HG03521 (cell line): Measurements from ENCODE around the gene EFL1.
"Not testable (repeated sequence)": the region's sequence is repeated elsewhere in the genome, so short reads cannot be mapped to it uniquely, and the experiment has no call there.

Experiments
- ATAC-seq: cut with Tn5 transposase; IDR thresholded peaks from one replicate; pipeline ENCODE4 v1.9.1; 2021; ENCODE audit warnings: mild to moderate bottlenecking, moderate library complexity; ENCODE audit not compliant: unreplicated experiment

Gene EFL1

DNA sequence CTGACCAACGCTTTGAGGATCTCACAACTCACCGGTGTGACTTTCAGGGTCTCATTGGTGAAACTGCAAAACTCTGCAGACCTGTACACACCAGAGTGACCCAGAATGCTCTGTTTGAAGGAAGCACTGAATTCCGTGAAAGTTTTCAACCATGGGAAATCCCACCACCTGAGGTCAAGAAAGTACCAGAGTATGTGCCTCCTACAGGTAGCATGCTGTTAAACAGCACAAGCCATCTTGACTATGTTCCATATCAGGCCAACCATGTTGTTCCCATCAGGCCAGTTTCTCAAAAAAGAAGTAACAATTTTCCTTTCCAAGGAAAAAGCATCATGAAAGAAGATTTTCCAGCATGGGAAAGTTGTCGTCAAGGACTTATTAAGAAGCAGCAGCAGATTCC is 19.9 kb upstream of the EFL1 start:
- not testable (repeated sequence) for ATAC-seq

- not testable (repeated sequence) for ATAC-seq
Measured at GRCh38 chr15:82281276-82281675, 18.7 kb upstream of the EFL1 start.

GRCh38 chr15:82275410-82275809 is 12.9 kb upstream of the EFL1 start:
- ATAC-seq, result no peak

GRCh38 chr15:82272154-82272553 is 9.6 kb upstream of the EFL1 start:
- ATAC-seq, result no peak

DNA sequence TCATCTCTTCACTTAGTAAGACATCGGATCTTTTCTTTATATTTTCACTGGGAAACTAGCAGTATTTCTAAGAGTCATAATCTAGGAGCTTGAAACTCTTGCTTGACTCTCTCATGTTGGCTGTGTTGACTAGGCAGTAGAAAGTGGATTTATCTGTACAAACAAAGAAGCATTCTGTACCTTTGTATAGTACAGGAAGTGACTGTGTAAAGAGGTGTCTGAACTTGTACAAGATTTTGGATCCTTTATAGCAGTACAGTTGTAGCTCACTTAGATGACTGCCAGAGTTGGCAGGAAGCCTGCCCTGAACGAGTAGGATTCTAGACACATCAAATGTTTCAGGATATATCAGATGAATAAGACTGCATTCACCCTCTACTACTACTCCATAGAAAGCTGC is 5.9 kb upstream of the EFL1 start:
- not testable (repeated sequence) for ATAC-seq

DNA sequence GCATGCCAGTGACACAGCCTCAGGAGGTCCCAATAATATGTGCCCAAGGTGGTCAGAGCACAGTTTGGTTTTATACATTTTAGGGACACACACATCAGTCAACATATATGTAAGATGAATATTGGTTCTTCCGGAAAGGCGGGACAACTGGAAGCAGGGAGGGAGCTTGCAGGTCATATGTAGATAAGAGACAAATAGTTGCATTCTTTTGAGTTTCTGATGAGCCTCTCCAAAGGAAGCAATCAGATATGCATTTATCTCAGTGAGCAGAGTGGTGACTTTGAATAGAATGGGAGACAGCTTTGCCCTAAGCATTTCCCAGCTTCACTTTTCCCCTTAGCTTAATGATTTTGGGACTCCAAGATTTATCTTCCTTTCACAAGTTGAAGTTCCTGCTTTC is 4.6 kb upstream of the EFL1 start:
- not testable (repeated sequence) for ATAC-seq

- no peak for ATAC-seq
Measured at GRCh38 chr15:82263350-82263749, 816 bp upstream of the EFL1 start.

DNA sequence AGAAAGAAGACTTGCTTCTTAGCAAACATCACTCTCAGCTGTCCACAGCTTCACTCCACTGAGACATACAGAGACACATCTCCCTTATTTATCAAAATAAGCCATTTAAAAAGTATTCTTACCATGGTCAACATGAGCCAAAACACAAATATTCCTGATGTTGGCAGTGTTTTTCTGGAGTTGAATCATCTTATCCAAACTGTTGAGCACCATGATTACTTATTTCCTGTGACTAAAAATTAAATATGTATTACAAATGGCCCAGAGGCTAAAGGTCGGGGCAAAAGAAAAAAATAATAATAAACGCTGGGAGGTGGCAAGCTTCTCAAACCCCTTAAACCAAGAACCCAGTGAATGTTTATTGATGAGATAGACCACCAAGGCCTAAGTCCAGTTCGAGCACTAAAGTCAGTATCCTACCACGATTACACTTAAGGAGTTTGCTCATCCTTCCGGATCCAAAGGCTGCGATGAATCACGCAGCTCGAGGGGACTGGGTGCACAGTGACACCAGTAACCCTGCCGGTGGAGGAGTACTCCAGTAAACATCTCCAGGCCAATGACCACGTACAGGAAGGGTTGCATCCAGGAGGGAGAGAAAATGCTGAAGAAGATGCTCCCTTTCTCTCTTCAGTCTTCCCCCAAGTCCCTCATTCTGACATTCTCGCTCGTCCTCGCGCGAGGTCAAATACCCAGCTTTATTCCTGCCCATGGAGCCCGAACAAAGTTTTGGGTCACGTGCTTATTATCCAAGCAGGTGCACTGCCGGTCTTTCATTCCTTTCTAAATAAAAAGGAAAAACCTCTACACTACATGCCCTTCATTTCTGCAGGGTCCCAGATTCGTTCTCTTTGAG is 740 bp downstream of the EFL1 start:
- peak; percentile 12 for ATAC-seq

DNA sequence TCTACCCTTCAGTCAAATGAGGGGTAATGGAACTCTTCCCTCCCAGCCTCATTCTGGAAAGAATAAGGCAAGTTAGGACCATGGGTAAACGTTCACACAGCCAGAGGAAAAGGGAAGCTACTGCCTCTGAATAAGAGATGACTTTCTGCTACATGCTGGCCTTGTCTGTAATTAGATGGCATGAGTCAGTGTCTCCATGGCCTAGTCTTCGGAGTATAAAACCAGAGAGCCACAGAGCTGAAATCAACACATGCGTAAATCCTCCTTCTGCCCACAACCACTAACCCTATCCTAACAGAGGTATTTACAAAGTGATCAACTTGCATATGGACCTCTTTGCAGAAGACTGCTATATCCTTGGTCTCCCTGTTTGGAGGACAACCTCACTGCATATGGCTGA is 14.3 kb downstream of the EFL1 start:
- not testable (repeated sequence) for ATAC-seq

DNA sequence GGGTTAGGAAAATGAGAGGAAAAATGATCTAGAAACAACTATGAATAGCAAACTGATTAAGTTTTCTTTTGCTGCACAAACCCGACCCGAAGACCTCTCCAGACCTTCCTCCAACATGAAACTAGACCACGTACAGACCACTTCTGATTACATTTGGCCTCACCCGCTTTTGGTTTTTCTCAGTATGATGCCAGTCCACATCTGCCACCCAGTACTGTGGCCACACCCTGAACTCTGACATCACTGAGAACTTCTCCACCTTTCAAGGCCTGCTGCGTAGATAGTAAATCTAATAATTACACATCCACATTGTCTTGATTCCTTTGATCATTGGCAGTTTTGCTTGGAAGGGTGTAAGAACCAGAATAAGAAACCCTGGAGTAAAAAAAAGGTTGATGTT is 16.6 kb downstream of the EFL1 start:
- ATAC-seq, result not testable (repeated sequence)

- ATAC-seq, result not testable (repeated sequence)
Measured at GRCh38 chr15:82243644-82244043, 18.9 kb downstream of the EFL1 start.

DNA sequence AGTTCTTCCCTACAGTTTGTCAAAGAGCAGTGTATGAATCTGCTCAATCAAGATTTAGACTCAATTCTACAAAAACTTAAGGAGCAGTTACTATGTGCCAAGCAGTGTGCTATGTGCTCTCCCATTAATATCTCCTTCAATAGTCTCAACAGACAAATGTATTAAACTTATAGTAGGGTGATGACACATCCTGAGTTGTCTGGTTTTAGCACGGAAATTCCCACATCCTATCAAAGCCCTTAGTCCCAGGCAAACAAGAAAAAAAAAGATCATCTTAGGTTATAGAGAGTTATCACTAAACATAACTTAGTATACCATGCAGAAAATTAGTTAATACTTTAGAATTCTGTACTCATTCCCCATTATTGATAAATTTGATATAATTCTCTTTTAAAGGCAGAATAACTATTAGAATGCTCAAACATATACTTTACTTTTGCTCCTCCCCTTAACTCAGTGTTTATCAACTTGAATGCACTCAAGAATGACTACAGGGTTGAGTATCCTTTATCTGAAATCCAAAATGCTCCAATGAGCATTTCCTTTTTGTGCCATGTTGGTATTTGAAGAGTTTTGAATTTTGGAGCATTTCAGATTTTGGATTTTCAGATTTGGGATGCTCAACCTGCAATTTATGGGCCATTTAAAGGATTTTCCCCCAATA is 20.6 kb downstream of the EFL1 start:
- not testable (repeated sequence) for ATAC-seq

- ATAC-seq, result no peak
Measured at GRCh38 chr15:82239685-82240391, 22.7 kb downstream of the EFL1 start.

GRCh38 chr15:82237944-82238534 is 24.5 kb downstream of the EFL1 start:
- ATAC-seq, result not testable (repeated sequence)

DNA sequence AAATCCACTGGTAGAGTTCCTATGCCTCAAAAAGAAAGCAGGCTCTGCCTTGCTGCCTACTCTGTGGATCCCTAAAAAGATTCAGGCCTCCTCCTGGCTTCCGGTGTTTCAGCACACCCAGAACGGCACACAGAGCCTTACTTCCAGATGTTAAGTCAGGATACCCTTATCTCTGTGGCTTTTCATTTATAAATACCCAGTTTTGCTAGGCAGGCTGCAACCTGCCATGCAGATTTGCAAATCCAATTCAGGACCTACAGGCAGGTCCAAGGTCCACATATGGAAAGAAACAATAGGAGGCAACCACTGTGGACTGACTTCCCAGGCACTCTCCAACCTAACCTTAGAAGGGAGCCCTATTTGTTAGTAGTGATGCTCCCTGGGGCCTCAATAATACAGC is 30.7 kb downstream of the EFL1 start:
- ATAC-seq, result no peak

GRCh38 chr15:82231233-82231632 is 31.3 kb downstream of the EFL1 start:
- no peak for ATAC-seq

DNA sequence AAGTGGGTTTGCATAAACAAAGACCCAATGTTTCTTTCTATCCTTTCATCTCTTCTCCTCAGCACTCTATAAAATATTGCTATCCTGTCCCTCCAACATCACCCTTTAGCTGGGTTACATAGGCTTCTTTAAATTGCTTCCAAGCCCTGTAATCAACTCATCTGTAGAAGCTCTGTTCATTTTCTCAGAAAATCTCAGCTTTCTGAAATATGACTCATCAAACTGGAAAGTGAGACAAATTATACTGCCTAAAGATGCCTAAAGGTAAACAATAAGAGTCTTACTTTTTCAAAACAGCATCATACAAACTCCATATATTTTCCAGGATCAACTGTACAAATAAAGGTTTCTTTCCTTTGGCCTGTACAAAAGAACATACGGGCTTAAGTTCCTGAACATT is 33.8 kb downstream of the EFL1 start:
- ATAC-seq, result no peak

- ATAC-seq, result not testable (repeated sequence)
Measured at GRCh38 chr15:82221535-82221934, 41.0 kb downstream of the EFL1 start.

DNA sequence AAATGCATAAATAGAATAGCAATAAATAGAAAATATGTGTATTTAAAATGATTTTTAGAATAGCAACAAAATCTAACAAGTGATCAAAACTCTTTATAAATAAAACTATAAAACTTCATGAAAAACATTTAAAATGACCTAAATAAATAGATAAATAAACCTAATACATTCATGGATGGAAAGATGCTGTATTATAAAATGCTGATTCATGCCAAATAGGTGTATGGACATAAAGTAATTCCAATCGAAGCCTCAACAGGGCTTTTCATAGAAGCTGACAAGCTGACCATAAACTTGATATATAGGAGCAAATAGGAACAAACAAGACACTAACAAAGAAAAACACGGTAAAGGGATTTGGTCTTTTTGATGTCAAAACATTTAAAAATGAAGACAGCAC is 46.4 kb downstream of the EFL1 start:
- not testable (repeated sequence) for ATAC-seq

DNA sequence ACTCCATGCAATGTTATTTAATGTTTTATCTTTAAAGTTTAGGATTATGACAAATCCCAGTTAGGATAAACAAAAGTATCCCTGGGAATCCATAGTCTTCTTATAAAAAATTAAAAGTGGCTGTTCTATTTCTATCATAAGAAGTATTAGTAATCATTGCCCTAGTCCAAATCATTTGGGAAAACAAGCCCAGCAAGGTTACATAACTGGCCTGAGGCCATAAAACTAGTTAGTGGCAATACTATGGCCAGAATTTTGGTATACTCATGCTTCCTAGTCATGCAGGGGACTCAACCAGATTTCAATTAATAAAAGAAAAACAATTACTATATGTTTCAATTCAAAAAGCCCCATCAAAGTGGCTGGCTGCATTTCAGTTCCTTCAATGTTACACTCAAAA is 50.3 kb downstream of the EFL1 start:
- ATAC-seq, result not testable (repeated sequence)

DNA sequence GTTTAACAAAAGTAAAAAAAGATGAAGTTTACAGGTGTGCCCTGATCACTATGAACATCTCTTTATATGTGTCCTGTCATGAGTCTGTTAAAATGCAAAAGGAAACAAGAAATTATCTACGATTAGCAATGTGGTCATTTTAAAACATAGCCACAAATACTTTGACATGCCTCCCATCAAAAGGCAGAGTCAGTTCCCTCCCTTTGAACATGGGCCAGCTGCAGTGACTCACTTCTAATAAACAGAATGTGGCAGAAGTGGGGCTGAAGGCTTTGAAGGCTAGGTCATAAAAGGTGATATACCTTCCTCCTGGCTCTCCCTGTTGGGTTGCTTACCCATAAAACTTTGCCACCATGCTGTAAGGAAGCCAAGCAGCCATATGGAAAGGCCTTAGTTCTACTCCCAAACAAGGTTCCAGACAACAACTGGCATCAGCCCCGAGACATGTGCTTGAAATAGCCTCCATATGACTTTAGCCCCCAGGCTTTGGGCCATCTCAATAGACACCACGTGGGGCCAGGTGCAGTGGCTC is 52.4 kb downstream of the EFL1 start:
- ATAC-seq, result not testable (repeated sequence)
